Breast epithelium (tissue), 3 donors: Measurements from ENCODE around the gene TANC1.

Source experiments
- CTCF ChIP-seq, 3 donors: fragments of 450-650 bp; IDR thresholded peaks; one replicate each; pipeline ENCODE4 v1.5.1; 2016 to 2017; ENCODE audit warnings: antibody characterized with exemption in 3 of 3, mild to moderate bottlenecking in 3 of 3, moderate library complexity in 3 of 3
- POLR2A ChIP-seq: fragments of 450-650 bp; IDR thresholded peaks from one replicate; pipeline ENCODE4 v1.6.1; 2016; ENCODE audit warnings: antibody characterized with exemption, mild to moderate bottlenecking, moderate library complexity
- POLR2AphosphoS5 ChIP-seq, 3 donors: sonication (generic); formaldehyde crosslinking; IDR thresholded peaks; one replicate each; pipeline ENCODE4 v1.6.1; 2017; ENCODE audit warnings: antibody characterized with exemption in 3 of 3

DNA sequence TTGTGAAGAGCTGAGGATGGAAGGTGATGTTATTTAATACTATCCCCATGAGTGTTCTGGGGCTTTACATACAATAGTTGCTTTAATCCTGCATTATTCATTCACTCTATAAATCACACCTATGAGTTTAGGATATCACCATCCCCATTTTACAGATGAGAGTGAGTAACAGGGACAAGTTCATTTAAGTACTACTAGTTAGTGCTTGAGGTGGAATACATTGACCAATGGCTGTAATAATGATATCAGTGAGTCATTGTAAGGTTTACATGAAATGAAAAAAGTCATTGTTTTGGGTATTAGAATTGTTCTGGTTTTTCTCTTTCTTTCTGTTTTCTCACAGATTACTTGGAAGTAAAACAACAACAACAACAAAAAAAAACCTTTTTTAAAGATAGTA is 42.5 kb downstream of the TANC1 start:
- TF ChIP-seq POLR2AphosphoS5 (IDR thresholded peaks at IDR 0.05) (no peak), POLR2A (no peak), CTCF (IDR thresholded peaks at IDR 0.05) (no peak)
